Skin of body (tissue), 2 donors: ENCODE data around the gene TRANK1. TPM values are rescaled to one million over a fixed set of nuclear protein-coding genes. Genes with fewer than 3 reads are reported as not detected.

Experiments
- DNase-seq: peaks from one replicate; lab custom pipeline; 2025; lab: John Stamatoyannopoulos, UW
- total RNA-seq: library from RNA; depleted of rRNA; stranded (reverse); fragments of >200 nt; gene quantifications from one replicate; pipeline ENCODE4 v1.2.3, GENCODE V29; 2014

The TRANK1 gene
- total RNA-seq, 1 donor from 2014 or later = 7.9 TPM

DNA sequence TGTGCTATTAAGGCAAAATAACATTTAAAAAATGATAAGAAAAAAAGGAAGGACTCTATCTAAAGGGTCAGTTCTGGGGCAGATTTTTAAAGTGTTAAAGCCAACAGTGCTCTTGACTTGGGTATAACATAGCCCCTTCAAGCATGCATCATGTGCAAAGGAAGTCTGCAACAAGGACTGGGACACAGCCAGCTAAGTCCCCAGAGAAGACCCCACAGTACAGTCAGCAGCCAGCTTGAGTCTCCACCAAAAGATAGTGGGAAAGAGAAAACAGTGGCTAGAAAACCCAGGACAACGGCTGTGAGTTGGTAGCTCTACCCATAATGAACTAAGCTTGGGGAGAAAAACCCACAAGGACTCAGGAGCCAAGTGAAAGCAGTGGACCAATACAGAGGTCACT, 94.1 kb downstream of the TRANK1 start:
- DNase-seq = no peak

DNA sequence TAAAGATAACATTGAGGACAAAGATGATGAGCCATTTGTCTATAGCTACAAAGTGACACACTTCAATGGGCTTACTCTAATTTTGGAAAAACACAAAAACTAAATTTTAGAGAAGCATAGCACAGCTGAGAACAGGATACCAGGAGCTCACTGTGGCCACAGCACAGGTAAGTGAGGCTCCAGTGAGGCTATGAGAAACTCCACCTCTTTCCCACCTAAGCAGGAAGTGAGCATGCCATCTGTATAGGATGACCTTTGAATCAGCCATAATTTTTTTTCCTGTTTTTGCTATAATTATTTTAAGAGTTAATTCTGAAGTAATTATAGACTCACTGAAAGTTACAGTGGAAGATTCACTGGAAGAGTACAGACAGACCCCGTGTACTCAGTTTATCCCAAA, 98.4 kb downstream of the TRANK1 start:
- DNase-seq = no peak

DNA sequence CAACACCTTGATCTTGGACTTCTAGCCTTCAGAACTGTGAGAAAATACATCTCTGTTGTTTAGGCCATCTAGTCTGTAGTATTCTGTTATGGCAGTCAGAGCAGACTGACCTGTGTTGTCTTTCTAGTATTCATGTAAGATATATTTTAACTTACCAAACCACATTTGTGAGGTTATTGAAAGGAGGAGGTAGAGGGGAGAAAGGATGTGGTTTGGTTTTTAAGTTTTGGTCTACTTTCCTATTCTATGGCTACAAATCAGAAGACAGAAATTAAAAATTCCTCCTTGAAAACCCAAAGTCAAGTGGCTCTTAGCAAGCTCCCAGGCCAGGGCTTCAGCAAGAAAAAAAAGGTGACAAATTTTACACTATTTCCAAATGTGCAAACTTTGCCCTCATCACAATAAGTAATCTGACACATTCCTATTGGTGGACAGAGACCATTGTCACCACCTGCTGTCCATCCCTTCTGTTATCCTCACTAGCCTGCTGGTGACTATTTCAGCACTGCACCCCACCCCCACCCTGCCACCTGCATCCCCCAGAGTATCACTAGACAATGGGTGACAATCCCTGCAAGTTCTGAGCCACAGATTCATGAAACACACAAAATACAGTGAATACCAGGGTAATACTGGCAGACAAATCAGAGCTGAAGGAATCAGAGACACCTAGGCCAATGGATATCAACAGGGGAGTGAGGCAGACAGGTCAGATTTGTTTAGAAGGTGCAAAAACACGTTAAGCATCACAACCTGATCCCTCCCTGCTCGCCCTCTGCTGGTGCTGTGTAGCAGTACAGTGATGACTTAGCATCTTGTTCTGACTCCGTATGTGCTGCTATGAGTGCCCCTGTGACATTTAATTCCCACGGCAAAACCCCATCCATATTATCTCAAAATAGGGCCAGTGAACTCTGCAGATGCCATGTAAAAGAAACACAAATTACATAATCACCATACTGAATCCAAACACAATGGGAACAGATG, 101.5 kb downstream of the TRANK1 start:
- DNase-seq = no peak

DNA sequence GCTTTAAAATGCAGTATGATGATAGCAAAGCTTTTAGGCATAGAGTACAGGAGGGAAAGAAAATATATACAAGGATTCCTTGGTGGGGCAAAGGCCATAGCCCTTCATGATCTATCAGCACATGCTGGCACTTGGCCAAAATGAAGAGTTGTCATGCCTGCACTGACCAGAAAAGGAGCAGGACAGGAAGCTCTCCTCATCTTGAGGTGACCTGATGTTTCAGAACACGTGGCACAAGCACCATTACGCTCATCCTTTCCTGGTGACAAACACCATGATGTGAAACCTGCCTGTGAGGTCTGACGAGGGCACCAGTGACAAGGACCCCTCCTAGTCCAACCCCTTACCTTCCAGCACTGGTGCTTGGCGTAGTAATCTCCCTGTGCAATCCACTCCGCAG, 102.6 kb downstream of the TRANK1 start:
- DNase-seq = no peak

DNA sequence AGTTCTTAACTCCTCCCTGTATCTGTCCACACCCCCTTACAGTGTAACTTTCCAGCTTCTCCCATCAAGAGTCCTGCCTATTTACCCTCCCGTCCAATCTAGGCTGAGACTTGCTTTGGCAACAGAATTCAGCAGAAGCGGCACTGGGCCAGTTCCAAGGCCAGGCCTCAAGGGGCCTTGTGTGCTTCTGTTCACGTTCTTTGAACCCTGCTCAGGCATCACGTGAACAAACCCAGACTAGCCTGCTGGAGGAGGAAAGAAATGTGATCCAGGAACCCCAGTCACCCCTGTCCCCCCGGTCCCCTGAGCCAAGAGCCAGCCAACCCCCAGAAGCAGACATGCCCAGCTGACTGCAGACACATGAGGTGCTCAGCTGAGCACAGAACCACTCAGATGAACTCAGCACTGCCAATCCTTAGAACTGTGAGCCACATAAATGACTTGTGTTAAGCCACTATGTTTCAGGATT, 104.4 kb downstream of the TRANK1 start:
- DNase-seq = peak; percentile 72

DNA sequence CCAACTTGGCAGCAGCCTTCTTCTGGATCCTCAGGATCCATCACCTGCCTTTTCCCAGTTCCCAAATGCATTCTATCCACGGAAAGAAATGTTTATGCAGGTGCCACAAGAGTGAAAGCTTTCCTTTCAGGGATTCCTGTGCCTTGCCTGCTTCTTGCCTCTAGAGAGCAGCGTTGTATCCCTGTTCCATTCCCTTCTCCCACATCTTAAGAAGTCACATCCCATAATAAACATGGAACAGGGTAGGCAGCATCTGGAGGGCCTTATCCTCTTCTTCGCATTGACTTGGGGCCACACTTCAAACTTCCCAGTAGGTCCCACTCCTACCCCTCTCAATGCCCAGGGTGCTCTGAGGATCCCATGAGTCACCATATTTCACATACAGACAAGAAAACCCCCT, 107.8 kb downstream of the TRANK1 start:
- DNase-seq = no peak

DNA sequence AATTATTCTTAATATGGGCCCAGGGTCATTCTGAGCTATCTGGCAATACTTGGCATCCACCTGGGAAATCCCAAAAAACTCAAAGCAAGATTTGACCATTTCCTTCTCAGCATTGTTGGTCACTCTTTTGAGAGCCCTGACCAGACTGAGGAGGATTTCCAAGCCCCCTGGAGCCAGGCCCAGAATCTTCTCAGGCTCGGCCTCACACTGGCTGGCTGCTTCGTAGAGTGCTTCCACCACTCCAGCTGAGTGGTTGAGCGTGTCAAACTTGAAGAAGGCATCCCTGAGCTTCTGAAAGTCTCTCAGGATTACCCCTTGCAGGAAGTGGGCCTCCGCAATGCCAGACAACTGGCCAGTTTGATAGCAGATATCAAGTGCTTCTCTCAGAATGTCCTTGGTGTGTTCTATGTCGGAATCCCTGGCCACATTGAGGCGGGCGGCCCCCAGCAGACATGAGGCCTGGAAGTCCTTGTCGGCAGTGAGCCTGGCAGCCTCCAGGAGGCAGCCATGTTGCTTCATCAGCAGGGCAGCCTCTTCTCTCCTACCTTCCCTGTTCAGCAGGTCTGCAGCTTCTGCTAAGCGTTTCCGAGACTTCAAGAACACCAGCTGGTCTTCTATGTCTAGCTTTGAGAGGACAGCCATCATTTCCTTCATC, 111.6 kb downstream of the TRANK1 start:
- no peak for DNase-seq

DNA sequence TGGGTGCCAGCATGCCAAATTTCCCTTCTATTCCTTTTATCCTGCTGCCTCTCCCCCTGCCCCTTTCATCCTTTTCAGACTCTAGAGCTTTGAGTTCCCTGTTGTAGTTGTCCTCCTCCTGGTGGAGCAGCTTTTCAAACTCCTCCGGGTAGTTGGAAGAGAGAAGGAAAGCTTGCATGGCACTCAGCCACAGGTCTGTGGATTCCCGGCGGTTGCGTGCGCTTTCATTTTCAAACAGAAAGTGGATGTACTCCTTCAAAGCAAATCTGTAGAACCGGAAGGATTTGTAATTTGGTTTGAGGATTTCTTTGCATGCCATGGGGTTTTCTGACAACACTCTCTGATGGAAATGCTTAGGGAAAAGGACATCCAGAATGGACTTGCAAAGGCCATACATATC, 112.4 kb downstream of the TRANK1 start:
- no peak for DNase-seq

DNA sequence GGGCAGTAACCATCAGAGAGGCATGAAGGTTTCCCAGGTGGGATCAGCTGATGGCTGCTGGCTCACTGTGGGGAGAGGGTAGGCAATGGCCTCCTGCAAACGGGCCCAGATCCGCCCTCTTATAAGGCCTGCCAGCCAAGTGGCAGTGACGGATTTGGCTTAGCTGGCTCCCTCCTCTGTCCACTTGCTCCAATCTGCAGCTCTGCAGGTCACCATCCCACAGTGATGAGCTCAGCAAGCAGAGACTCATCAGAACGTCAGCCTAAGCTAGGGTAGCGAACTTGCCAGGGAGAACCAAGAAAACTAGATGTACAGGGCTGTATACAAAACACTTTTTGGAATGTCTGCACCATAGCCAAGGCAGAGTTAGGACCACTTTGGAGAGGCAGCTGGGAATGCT, 117.7 kb downstream of the TRANK1 start:
- DNase-seq = no peak

DNA sequence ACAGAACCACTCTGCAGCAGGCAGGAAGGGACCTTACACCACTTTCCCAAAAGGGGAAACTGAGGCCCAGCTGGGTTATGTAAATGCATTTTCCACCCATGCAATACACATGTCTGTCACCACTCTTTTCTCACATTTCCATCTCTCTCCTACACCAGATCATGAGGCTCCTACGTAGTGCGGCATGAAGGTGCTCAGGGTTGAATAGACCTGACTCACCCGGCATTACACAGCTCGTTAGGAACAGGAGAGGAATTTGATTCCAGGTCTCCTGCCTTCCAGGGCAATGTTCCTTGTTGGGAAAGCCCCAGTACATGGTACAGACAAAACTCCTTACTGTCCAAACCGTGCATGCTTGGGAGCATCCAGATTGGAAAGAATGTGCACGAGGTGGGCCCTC, 118.6 kb downstream of the TRANK1 start:
- no peak for DNase-seq

DNA sequence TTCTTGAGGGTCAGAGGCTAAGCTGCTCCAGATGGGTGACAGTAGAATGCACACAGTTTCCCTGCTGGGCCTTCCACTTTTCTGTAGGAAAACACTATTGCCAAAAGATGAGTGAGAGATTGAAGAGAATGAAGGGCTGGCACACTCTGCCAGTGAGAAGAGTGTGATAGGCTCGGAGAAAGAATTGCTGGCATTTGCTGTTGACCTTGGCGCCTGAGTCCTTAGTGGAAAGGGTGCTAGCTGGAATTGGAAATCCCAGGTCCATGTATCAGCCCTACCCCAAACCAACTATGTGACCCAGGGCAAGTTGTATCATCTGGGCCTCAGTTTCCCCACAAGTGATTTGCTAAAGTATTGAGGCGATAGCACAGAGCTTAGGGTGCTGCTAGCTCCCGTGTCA, 120.4 kb downstream of the TRANK1 start:
- no peak for DNase-seq

DNA sequence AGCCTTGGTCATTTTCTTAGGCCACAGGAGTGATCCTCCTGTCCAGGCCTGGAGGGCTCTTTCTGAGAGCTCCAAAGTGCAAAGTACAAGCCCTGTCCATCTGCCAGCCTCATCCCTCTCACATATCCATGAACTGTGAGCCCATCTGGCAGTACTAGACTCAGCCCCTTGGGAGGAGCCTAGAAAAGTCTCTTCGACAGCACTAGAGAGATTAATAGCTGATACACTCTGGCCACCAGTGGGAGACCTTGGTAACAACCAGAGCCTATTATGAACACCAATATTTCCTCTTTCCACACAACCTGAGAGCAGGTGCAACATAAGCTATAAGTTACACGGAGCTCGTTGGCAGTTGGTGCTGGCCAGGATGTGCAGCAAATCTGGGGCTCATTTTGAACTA, 121.0 kb downstream of the TRANK1 start:
- DNase-seq = no peak

DNA sequence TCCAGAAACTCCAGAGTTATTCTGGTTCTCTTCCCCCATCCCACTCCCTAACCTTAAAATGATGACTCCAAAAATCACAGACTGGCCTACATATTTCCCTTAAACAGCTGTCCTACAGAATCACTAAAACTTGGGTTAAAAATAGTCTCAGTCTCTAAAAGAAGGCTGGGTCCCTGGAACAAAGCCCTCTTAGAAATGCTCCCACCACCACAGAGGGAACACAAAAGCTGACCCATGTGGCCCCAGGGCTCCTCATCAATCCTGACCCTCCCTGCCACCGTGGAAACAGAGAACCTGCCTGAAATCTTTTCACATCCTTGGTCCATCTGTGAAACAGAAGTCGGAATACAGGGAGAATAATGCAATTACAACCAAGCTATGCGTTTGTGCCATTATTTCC, 124.8 kb downstream of the TRANK1 start:
- no peak for DNase-seq

DNA sequence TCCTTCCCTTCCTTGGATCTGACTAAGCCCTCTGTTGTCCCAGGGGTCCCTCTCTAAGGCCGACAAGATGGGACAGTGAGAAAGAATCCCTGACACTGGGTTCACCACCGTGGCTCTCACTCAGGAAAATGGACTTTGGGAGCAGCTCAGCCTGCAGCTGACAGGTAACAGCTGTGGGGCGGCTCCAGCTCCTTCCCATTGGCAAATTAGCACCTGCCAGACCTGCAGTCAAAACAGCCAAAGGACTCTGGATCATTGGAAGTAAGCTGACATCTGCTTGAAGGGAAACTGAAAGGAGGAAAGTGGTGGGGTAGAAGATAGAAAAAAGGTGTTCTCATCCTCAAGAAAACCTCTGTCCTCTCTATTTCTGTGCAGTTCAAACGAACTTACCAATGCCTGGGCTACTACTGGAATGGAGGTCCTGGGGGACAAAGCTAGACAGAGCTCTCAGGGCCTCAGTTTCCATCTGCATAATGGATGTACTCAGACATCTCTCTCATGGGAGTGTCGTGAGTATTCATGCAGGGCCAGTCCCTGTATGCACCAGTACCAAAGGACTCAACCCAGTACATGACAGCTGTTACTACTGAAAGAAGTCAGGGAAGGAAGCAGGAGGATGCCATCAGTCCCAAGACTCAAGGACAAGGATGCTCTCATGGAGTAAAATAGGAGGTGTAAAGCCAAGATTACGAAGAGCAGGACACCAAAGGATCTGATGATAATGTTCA, 126.9 kb downstream of the TRANK1 start:
- no peak for DNase-seq

DNA sequence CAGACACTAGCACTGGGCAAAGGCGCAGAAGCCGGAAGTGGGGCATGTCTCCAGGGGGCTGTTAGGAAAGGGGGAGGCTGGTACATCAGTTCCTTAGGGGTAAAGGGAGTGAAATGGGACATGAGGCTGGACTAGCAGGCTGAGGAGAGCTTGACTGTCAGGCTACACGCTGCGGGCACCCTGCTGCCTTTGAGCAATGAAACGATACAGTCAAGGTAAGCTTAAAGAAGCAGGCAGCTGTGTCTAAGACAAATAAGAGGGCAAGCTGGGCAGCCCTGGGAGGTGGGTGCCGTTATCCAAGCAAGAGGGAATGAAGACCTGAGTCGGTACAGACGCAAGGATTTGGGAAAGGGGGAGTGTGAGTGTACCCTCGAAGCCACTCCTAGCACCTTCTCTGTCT, 129.5 kb downstream of the TRANK1 start:
- no peak for DNase-seq

DNA sequence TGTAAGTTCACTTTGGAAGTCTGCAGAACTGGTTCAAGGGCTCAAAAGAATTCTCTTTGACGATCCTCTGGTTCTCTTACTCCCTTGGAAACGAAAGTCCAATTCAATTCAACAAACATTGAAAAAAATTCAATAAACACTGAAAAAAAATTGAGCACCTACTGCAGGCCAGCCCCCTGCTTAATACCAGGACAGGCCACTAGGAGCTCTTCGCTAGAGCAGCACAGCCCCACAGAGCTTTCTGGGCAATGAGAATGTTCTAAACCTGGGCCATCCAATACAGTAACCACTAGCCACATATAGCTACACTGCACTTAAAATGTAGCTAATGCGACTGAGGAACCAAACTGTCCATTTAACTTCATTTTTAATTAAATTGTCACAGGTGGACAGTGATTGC, 130.1 kb downstream of the TRANK1 start:
- DNase-seq = no peak

DNA sequence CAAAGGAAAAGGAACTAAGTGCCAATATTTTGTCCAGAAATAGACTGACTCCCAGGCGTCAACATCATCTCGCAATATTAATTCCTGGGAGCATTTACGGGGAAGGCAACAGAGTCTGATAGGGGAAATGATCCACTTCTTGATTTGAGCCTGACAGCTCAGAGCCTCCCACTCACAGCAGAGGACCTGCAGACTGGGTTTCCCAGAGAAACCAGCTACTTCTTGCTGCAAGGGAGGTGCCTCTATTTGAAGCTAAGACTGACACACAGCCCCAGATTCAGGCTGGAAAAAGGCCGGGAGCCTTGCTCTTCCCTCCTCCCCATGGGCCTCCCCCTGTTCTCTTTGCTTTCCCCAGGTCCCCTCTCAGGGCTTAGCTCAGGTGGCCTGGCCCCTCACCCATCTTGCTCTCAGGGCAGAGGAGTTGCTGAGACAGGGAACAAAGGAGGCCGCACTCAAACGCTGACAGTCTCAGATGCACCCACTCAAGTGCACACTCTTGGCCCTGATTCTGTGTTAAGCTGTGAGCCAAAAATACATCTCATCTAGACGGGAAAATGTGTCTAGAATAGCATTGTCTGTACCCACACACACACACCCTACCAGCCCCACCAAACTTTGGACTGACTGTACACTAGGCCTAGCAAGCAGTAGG, 130.7 kb downstream of the TRANK1 start:
- DNase-seq = no peak

DNA sequence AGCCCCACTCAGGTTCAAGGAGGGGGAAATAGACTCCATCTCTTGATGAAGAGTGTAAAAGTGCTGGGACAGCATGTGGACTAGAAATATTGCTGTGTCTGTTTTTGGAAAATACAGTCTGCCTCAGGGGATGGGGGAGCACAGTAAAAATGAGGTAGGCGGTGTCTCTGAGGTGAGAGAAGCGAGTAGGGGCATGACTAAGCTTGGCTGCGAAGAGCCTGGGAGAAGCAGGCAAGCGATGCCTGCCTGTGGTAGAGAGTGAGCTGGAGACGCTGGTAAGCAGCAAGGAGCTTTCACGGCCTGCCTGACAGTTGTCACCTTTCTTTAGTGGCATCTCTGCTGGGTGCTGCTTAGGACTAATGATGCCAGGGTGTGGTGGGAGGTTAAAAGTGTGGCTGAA, 131.5 kb downstream of the TRANK1 start:
- DNase-seq = no peak

DNA sequence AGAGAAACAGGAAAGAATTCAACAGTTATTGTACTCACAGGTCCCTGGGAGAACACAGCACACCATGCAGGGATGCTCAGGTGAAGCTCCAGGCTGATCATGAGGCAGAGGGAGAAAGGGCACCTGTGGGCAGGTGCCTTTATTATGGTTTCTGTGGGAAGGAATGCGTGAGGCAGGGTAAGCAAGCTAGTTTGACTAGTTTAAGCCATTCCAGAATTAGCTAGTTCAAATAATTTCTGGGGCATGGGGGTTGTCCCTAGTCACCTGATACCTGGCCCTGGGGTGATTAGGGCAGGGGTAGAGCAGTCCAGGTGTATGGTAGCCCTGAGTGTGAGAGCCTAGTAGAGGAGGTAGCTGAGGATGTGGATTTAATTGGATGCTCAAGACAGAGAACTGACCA, 132.6 kb downstream of the TRANK1 start:
- no peak for DNase-seq

DNA sequence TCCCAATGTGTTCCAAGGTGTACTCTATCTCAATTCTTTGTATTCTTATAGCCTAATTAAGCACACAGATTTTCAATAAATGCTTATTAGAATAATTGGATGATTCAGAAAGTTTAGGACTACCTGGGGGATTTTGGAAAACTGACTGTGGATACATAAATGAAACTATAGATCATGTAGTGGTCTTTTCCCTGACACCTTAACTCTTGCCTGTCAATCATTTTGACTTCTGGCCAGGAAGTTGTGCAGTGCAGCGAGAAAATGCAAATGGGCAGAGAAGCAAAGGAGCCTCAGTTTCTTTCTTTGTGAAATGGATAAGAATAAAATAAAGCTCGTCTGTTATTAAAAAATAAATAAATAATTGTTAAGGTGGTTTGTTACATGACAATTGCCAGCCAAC, 133.1 kb downstream of the TRANK1 start:
- no peak for DNase-seq

DNA sequence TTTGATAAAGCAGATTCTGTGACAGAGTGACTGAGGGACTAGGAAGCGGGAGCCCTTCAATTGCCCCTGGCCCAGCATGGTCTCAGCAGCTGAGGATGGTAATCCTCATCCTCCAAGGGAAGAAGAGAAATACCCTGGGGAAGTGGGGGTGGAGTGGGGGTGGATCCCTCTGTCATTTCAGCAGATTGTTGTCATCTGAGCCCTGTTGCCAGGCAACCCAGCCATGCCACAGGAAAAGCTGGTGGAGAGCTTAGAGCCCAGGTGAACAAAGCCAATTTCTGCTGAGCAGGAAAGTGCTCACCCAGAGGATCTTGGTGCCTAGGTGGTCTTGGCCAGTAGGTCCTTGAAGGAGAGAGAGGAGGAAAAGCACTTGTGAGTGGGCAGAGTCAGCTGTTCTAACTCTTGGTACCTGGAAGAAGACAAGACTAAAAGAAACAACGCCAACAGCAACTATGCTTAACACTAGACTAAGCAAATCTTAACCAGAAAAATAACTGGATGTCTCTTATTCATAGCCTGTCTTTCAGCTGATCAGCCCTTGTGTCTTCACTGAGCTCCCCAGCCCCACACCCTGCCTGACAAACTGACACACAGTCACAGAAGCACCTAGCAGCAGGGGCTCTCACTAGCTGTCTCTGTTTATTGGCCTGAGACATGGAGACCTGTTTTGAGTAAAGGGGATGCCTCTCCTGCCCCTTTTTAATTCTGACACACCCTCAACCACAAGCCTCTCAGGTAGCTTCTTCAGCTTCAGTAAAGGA, 140.4 kb downstream of the TRANK1 start:
- no peak for DNase-seq
